NCI-H2107 treated with DMSO at 0.1 percent for 48 hours (cell line): Measurements from ENCODE around the gene LRRC4C.

Experiments
- DNase-seq: peaks from one replicate; lab custom pipeline; 2025; ENCODE audit not compliant: unreplicated experiment; lab: John Stamatoyannopoulos, UW

LRRC4C gene

DNA sequence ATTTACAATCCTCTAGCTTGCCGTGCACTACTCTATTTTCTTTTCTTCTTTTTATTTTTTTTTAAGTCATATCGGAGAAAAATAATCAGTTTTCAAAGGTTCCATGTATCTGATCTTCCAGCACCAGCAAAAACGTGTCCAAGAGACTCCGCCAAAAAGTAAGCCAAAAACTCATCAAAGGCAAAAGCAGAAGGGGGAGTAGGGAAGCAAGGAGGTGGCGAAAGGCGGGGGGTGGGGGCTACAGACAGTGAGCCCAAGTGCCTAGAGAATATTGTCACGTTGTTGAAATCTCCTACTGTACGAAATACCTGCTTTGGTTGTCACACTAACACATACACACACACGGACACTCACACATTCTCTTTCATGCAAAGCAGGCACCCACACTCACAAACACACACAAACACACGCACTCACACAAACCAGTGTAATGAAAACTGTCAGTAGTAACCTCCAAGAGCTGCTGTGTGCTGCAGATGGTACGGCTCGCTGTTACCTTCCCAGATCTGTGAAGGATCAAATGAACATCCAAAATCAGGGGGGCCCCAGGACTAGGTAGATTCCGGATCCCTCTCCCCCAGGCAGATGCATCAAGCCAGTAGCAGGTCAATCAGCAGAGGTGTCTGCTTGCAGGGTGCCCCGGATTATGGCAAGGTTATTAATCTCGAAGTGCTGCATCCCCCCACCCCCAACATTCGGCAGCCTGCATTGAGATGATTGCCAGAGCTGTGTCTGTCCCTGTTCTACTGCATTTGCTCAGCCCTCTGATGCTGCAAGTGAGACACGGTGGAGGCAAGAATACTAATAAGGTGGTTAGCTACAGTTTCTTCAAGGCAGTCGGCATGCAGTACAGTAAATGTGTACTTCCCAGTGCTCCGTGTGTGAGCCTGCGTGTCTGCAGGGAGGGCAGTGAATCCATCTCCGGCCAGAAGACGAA is at the start of gene LRRC4C:
Gene LRRC4C (minus strand): TSS at position 188 of the 937 bp plus-strand sequence.
- DNase-seq, result no peak

GRCh38 chr11:41508121-41508520 is 48.7 kb upstream of the LRRC4C start:
- DNase-seq, result no peak

- no peak for DNase-seq
Observed at GRCh38 chr11:41499429-41499828, 40.0 kb upstream of the LRRC4C start.

DNA sequence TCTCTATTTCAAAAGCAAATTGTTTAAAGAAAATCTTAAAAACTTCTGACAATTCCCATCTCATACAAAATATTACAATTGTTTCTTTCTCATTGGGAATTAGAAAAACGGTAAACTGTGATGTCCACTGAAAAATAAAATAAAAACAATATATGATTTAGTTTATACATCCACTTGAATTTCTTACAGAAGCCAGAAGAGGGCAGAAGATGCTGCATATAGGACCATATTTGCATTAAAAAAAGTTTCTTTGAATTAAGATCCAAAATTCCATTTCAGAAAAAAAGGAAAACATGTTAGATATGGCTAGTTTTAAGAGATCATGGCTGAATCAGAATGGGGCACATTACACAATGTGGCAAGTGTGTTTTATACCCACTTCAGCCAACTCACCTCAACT is 39.3 kb upstream of the LRRC4C start:
- no peak for DNase-seq

GRCh38 chr11:41497974-41498373 is 38.5 kb upstream of the LRRC4C start:
- no peak for DNase-seq

DNA sequence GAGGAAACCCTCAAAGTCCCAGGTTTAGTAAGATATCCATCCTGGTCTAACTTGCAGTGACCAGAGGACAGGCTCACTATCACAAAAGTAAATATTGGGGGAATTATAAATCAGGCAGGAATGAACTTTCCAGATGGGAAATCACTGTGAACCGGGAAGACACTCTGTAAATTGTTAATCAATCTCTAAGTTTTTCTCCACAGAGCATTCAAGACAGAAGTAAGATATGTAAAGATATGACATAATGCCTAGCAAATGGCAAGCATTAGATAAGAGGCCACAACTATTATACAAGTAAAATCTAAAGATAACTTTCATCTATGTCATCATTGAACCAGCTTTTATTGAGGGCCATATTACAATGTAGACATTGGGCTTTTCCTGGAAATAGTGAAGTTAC is 35.3 kb upstream of the LRRC4C start:
- no peak for DNase-seq

- no peak for DNase-seq
Observed at GRCh38 chr11:41486424-41486823, 27.0 kb upstream of the LRRC4C start.

- DNase-seq, result no peak
Observed at GRCh38 chr11:41483956-41484355, 24.5 kb upstream of the LRRC4C start.

DNA sequence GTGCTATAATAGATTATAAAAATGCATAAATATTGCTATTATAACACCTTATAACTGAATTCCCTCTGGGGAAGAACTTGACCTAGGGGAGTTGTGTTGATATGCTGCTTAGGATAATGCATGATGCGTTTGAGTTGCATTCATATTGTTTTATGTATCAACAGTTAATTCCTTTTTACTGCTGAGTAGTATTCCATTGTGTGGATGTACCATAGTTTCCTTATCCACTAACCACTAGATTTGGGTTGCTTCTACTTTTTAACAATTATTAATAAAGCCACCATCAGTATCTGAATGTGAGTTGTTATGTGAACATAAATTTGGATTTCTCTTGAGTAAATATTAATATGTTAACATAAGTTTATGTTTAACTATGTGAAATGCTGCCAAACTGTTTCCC is 19.7 kb upstream of the LRRC4C start:
- no peak for DNase-seq

GRCh38 chr11:41461057-41461681 is 1.7 kb upstream of the LRRC4C start:
- DNase-seq, result no peak

GRCh38 chr11:41458641-41459040 is 811 bp downstream of the LRRC4C start:
- DNase-seq, result no peak

GRCh38 chr11:41458154-41458553 is 1.3 kb downstream of the LRRC4C start:
- no peak for DNase-seq

GRCh38 chr11:41457216-41458014 is 2.0 kb downstream of the LRRC4C start:
- DNase-seq, result no peak

DNA sequence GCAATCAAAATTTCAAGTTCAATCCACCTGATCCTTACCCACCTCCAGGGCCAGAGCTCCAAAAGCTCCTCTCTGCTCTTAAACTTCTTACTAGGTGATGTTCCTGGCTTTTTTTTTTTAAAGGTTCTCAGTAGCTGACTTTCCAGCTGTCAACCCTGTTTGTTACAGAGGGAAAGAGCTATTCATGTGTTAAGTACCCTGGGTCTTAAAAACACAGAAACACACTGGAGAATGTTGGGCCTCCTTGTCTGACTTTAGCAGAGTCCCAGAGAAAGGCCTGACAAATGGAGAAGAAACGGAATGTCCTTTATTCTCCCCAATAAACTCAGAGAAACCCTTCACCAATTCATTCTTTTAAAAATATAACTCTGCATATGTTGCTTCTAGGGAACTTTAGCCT is 3.2 kb downstream of the LRRC4C start:
- DNase-seq, result no peak

DNA sequence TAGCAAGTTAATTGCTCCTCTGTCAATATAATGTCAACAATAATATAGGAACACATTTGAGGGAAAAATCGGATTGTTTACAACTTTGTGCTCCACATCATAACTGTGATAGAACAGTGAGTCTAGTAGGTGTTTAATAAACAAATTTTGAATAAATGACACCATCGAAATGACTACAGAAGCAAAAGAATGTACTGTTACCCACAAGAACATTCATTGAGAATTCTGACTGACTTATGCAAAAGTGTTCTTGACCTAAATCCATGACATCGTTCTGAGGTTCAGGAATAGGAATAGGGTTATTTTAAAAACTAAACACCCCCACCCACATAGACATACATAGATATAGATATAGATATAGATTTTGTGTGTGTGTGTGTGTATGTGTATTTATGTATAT is 8.4 kb downstream of the LRRC4C start:
- DNase-seq, result no peak

- no peak for DNase-seq
Observed at GRCh38 chr11:41449483-41450050, 9.9 kb downstream of the LRRC4C start.

DNA sequence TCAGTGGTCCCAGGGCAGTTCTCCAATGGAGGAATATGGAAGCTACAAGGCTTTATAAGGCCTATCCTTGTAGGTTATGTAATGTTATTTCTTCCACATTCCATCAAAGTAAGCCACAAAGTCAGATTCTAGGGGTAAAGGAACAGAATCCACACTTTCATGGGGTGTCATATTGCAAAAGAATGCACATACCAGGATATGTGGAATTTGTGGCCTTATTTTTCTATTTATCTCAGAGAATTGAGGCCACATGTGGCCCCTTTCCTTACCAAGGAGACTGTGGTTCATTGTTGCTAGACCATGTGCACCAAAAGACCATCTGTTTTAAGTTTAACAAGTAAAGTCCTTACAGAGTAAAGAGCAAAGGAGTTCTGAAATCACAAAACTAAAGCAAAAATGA is 12.9 kb downstream of the LRRC4C start:
- DNase-seq, result no peak

DNA sequence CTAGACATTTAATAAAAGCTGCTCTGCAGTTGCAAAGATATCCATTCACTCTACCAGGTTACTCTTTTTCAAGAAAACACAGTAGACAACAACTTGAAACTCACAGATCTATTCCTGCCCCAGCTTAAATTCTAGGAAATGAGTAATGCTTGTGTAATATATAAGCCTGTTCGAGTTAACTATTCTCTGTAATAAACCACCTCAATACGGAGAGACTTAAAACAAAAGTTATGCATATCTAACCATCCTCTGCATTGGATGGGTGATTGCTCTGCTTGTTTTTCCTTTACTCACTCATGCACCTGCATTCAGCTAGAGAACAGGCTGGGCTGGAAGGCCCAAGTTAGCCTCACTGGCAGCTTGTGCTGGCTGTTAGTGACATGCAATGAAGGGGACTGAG is 13.3 kb downstream of the LRRC4C start:
- no peak for DNase-seq

GRCh38 chr11:41437006-41437490 is 22.4 kb downstream of the LRRC4C start:
- no peak for DNase-seq

DNA sequence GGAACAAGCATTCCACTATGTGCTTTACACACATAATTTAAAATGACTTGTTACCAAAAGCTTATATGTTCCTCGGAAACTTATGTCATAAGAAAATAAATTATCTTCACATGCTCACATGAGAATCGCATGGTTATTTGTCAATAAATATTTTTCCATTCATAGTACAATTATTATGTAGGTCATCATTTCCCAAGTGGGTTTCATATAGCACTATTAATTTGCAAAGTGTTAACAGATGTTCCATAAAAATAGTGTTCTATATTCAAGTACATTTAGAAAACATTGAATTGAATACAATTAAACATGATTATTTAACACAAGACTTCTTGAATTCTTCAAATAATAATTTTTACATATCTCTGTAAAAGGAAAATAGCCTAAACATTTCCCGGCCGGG is 23.9 kb downstream of the LRRC4C start:
- DNase-seq, result no peak

GRCh38 chr11:41431784-41432183 is 27.7 kb downstream of the LRRC4C start:
- no peak for DNase-seq
